Parathyroid adenoma (tissue), 2 donors: ENCODE data around the gene B3GAT3.

Experiments
- H2AFZ ChIP-seq: fragments of 300-600 bp; sonication (generic); one replicate; pipeline ENCODE4 v1.7.0; 2017; ENCODE audit warnings: antibody characterized with exemption, mild to moderate bottlenecking
- H3K27ac ChIP-seq: fragments of 300-600 bp; sonication (generic); one replicate; pipeline ENCODE4 v1.7.0; 2017
- H3K27me3 ChIP-seq: fragments of 300-600 bp; sonication (generic); one replicate; pipeline ENCODE4 v1.7.0; 2017; ENCODE audit warnings: low read length; ENCODE audit not compliant: control insufficient read depth, insufficient read depth
- H3K36me3 ChIP-seq: fragments of 300-600 bp; sonication (generic); one replicate; pipeline ENCODE4 v1.7.0; 2017; ENCODE audit warnings: low read length; ENCODE audit not compliant: control insufficient read depth, insufficient read depth
- H3K4me1 ChIP-seq: fragments of 300-600 bp; sonication (generic); one replicate; pipeline ENCODE4 v1.7.0; 2017; ENCODE audit warnings: control low read depth
- H3K4me2 ChIP-seq: fragments of 300-600 bp; sonication (generic); one replicate; pipeline ENCODE4 v1.7.0; 2017; ENCODE audit warnings: low read length
- H3K4me3 ChIP-seq: fragments of 300-600 bp; sonication (generic); one replicate; pipeline ENCODE4 v1.7.0; 2017; ENCODE audit warnings: low read depth, low read length
- H3K79me2 ChIP-seq: fragments of 300-600 bp; sonication (generic); one replicate; pipeline ENCODE4 v1.7.0; 2017; ENCODE audit warnings: control low read depth
- H3K9ac ChIP-seq: fragments of 300-600 bp; sonication (generic); one replicate; pipeline ENCODE4 v1.7.0; 2017; ENCODE audit warnings: mild to moderate bottlenecking
- H3K9me3 ChIP-seq: fragments of 300-600 bp; sonication (generic); one replicate; pipeline ENCODE4 v1.7.0; 2017; ENCODE audit warnings: low read length; ENCODE audit not compliant: control insufficient read depth
- TF ChIP-seq, protein P1 (sequence below): fragments of 300-600 bp; sonication (generic); IDR thresholded peaks from one replicate; pipeline ENCODE4 v1.7.0; 2017; ENCODE audit warnings: antibody characterized with exemption, mild to moderate bottlenecking
- donor health status: primary hyperparathyroidism.

The B3GAT3 gene

DNA sequence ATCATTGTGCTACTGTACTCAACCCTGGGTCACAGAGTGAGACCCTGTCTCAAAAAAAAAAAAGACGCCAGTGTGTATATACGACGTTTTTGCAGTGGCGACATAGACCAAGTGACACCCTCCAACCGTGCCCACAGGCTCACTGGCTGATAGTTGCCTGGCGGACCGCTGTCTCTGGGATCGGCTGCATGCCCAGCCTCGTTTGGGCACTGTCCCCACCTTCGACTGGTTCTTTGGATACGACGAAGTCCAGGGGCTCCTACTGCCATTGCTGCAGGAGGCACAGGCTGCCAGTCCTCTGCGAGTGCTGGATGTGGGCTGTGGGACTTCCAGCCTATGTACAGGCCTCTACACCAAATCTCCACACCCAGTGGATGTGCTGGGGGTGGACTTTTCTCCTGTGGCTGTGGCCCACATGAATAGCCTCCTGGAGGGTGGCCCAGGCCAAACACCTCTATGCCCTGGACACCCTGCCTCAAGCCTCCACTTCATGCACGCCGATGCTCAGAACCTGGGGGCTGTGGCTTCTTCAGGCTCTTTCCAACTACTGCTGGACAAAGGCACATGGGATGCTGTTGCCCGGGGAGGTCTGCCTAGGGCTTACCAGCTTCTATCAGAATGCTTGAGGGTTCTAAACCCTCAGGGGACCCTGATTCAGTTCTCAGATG is 44.6 kb upstream of the B3GAT3 start:
- peak overlapping the region; percentile 86 for H3K4me2 ChIP-seq
- no peaks in the 10 kb centered on the region for H3K36me3 ChIP-seq
- no peaks in the 10 kb centered on the region for H3K9me3 ChIP-seq
- H3K27ac ChIP-seq = no peak overlapping the region
- H3K9ac ChIP-seq = no peak overlapping the region
- H3K79me2 ChIP-seq = no peaks in the 10 kb centered on the region
- H3K27me3 ChIP-seq = no peaks in the 10 kb centered on the region
- H3K4me1 ChIP-seq = peaks cover 2% of the 10 kb centered on the region
- TF ChIP-seq, protein P1, sequence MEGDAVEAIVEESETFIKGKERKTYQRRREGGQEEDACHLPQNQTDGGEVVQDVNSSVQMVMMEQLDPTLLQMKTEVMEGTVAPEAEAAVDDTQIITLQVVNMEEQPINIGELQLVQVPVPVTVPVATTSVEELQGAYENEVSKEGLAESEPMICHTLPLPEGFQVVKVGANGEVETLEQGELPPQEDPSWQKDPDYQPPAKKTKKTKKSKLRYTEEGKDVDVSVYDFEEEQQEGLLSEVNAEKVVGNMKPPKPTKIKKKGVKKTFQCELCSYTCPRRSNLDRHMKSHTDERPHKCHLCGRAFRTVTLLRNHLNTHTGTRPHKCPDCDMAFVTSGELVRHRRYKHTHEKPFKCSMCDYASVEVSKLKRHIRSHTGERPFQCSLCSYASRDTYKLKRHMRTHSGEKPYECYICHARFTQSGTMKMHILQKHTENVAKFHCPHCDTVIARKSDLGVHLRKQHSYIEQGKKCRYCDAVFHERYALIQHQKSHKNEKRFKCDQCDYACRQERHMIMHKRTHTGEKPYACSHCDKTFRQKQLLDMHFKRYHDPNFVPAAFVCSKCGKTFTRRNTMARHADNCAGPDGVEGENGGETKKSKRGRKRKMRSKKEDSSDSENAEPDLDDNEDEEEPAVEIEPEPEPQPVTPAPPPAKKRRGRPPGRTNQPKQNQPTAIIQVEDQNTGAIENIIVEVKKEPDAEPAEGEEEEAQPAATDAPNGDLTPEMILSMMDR = no peak
- H2AFZ ChIP-seq = no peak overlapping the region
- peak overlapping the region; percentile 75 for H3K4me3 ChIP-seq

DNA sequence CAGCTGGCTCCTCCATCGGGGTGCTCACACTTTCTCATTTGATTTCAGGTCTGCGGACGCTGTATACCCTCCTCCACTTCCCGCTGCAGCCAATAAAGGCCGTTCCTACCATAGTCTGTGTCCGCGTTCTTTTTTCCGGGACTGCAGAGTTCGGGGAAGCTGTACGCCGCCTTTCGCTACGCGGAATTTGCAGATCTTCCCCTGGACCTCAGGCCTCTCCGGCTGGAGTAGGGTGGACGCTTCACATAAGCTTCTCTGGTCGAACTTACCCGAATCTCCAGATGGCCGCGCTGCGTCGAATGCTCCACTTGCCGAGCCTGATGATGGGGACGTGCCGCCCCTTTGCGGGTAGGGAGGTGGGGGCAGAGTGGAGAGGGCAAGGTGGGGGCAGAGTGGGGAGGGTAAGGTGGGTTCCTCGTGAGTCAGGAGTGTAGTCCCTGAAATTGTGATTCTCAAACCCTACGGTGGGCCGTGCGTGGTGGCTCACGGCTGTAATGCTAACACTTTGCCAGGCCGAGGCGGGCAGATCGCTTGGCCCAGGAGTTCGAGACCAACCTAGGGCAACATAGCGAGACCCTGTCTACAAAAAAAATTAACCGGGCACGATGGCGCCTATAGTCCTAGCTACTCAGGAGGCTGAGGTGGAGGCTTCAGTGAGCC is 43.9 kb upstream of the B3GAT3 start:
- Histone ChIP-seq H3K9ac (no peak overlapping the region), H3K4me3 (peak overlapping the region; percentile 75), H3K79me2 (no peaks in the 10 kb centered on the region), H3K27ac (peak overlapping the region; percentile 70), H3K27me3 (no peaks in the 10 kb centered on the region), H2AFZ (peak overlapping the region; percentile 75), H3K9me3 (no peaks in the 10 kb centered on the region), H3K4me2 (peak overlapping the region; percentile 86), H3K4me1 (no peaks in the 10 kb centered on the region), H3K36me3 (no peaks in the 10 kb centered on the region)
- TF ChIP-seq, protein P1 = no peak

DNA sequence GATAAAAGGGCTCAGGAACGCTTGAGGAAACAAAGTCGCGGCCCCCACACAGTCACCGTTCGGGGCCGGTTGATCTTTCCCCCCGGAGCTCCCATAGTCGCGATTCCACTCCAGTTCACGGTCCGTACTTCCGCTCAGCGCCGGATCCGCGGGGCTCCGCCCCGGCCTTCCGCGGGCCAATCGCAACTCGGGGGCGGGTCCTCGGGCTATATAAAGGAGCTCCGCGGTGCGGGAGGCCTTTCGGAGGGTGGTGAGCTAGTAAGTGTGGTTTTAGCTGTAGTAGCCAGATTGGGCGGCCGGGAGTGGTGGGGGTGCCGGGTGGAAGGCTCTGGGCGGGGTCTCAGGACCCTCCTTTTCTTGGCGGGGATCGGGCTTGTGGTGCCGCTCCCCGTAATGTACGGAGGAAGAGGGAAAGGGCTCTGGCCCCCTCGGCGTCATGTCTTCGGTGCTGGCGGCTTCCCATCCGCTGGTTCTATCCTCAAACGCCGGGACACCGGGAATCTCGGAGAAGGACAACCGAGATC is 43.4 kb upstream of the B3GAT3 start, which contains the start of the genes C11orf98 and CSKMT:
TSS of gene C11orf98 (minus strand) at position 136 of the 524 bp plus-strand sequence. CDS start at position 95, 41 bp downstream.
TSS of gene CSKMT (plus strand) at position 238 of the 524 bp plus-strand sequence. CDS start 568 bp downstream, outside the sequence.
- TF ChIP-seq, protein P1 = no peak
- Histone ChIP-seq H3K4me3 (peak within 1 kb of the TSS; percentile 75), H3K79me2 (no peaks in the 10 kb centered on the region), H3K4me1 (no peaks in the 10 kb centered on the region), H2AFZ (peak within 1 kb of the TSS; percentile 75), H3K9me3 (no peaks in the 10 kb centered on the region), H3K4me2 (peak within 1 kb of the TSS; percentile 86), H3K36me3 (no peaks in the 10 kb centered on the region), H3K27me3 (no peaks in the 10 kb centered on the region), H3K27ac (peak within 1 kb of the TSS; percentile 70), H3K9ac (no peak within 1 kb of the TSS)

DNA sequence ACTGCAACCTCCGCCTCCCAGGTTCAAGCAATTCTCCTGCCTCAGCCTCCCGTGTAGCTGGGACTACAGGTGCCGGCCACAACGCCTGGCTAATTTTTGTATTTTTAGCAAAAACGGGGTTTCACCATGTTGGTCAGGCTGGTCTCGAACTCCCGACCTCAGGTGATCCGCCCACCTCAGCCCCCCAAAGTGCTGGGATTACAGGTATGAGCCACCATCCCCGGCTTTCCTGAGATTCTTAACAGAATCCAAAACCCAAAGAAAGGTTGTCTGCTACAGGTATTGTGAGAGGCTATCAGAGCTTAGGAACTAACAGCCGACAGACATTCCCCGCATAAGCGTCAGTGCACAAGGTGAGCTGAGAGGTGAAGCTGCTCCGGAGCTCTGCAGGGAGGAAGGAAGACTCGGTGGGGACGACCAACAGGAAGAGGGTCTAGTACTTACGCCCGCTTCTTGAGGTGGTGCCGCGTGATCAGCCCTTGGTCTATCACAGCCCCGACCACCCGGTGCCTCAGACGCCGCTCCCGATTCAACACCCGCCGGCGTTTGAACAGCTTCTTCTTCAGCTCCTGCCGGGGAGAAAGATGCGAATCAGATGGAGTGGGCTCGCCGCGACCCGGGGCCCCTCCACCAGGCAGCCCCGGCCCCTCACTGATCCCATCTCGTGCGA is 42.8 kb upstream of the B3GAT3 start:
- H2AFZ ChIP-seq = peak overlapping the region; percentile 75
- H3K9ac ChIP-seq = no peak overlapping the region
- no peaks in the 10 kb centered on the region for H3K27me3 ChIP-seq
- peak overlapping the region; percentile 86 for H3K4me2 ChIP-seq
- TF ChIP-seq, protein P1 = no peak
- H3K79me2 ChIP-seq = no peaks in the 10 kb centered on the region
- H3K36me3 ChIP-seq = no peaks in the 10 kb centered on the region
- H3K4me1 ChIP-seq = no peaks in the 10 kb centered on the region
- peak overlapping the region; percentile 75 for H3K4me3 ChIP-seq
- H3K9me3 ChIP-seq = no peaks in the 10 kb centered on the region
- peak overlapping the region; percentile 70 for H3K27ac ChIP-seq
